HepG2 (cell line): ENCODE results near the gene MED1. TPM values are rescaled to one million over a fixed set of nuclear protein-coding genes. Genes with fewer than 3 reads are reported as not detected.

Experiments used
- AKAP8 ChIP-seq: sonication (generic); formaldehyde crosslinking; IDR thresholded peaks from 2 replicates; pipeline ENCODE4 v1.5.1; 2020; ENCODE audit warnings: mild to moderate bottlenecking, missing genetic modification reagents
- ARID5B ChIP-seq: IDR thresholded peaks from 2 replicates; pipeline ENCODE4 v1.4.0; 2020; ENCODE audit warnings: mild to moderate bottlenecking, missing genetic modification reagents
- FOXO1 ChIP-seq: sonication (generic); formaldehyde crosslinking; IDR thresholded peaks from 2 replicates; pipeline ENCODE4 v1.4.0; 2020; ENCODE audit warnings: missing genetic modification reagents
- HCFC1 ChIP-seq: fragments of 150-350 bp; IDR thresholded peaks from 2 replicates; pipeline ENCODE4 v1.6.1; 2014; ENCODE audit warnings: low read depth, low read length
- HNRNPL ChIP-seq: fragments of 200-400 bp; formaldehyde crosslinking; IDR thresholded peaks from 2 replicates; pipeline ENCODE4 v1.6.1; 2017; ENCODE audit warnings: mild to moderate bottlenecking, low read depth, low read length
- KDM5A ChIP-seq: fragments of 200-600 bp; sonication (generic); IDR thresholded peaks from 2 replicates; pipeline ENCODE4 v1.7.0; 2018; ENCODE audit warnings: antibody characterized with exemption, mild to moderate bottlenecking, low read length, borderline replicate concordance
- MIXL1 ChIP-seq: IDR thresholded peaks from 2 replicates; pipeline ENCODE4 v1.6.1; 2016
- NFIB ChIP-seq: sonication (generic); formaldehyde crosslinking; IDR thresholded peaks from 2 replicates; pipeline ENCODE4 v1.9.0; 2021; ENCODE audit warnings: missing genetic modification reagents, mild to moderate bottlenecking, borderline replicate concordance
- PCBP2 ChIP-seq: fragments of 200-400 bp; formaldehyde crosslinking; optimal IDR thresholded peaks from 2 replicates; pipeline ENCODE3; 2018; ENCODE audit warnings: low read length, low read depth; ENCODE audit not compliant: poor library complexity, severe bottlenecking
- RBM22 ChIP-seq: fragments of 200-400 bp; formaldehyde crosslinking; optimal IDR thresholded peaks from 2 replicates; pipeline ENCODE3; 2017; ENCODE audit warnings: mild to moderate bottlenecking, low read length, moderate library complexity
- SIX1 ChIP-seq: sonication (generic); formaldehyde crosslinking; IDR thresholded peaks from 2 replicates; pipeline ENCODE4 v1.4.0; 2020; ENCODE audit warnings: missing genetic modification reagents, borderline replicate concordance
- ZBTB7B ChIP-seq: sonication (generic); formaldehyde crosslinking; IDR thresholded peaks from 2 replicates; pipeline ENCODE4 v1.4.0; 2020; ENCODE audit warnings: missing genetic modification reagents
- ZFP36L2 ChIP-seq: sonication (generic); formaldehyde crosslinking; IDR thresholded peaks from 2 replicates; pipeline ENCODE4 v1.4.0; 2020; ENCODE audit warnings: missing genetic modification reagents
- ZNF292 ChIP-seq: sonication (generic); formaldehyde crosslinking; IDR thresholded peaks from 2 replicates; pipeline ENCODE4 v1.8.1; 2022; ENCODE audit warnings: mild to moderate bottlenecking, low read depth, missing genetic modification reagents, borderline replicate concordance
- ZNF296 ChIP-seq: sonication (generic); formaldehyde crosslinking; conservative IDR thresholded peaks from 2 replicates; pipeline ENCODE4 v1.5.0; 2020; ENCODE audit warnings: mild to moderate bottlenecking, missing genetic modification reagents
- ZNF3 ChIP-seq: IDR thresholded peaks from 2 replicates; pipeline ENCODE4 v1.7.0; 2017; ENCODE audit warnings: inconsistent platforms
- ZNF367 ChIP-seq: sonication (generic); formaldehyde crosslinking; IDR thresholded peaks from 2 replicates; pipeline ENCODE4 v1.4.0; 2020; ENCODE audit warnings: missing genetic modification reagents, borderline replicate concordance
- ZNF570 ChIP-seq: sonication (generic); formaldehyde crosslinking; IDR thresholded peaks from 2 replicates; pipeline ENCODE4 v1.4.0; 2020; ENCODE audit warnings: mild to moderate bottlenecking, missing genetic modification reagents, borderline replicate concordance
- ZNF644 ChIP-seq: IDR thresholded peaks from 2 replicates; pipeline ENCODE4 v1.6.1; 2016; ENCODE audit warnings: low read depth
- ZNF660 ChIP-seq: sonication (generic); formaldehyde crosslinking; IDR thresholded peaks from 2 replicates; pipeline ENCODE4 v1.5.1; 2020; ENCODE audit warnings: mild to moderate bottlenecking, low read depth, missing genetic modification reagents, borderline replicate concordance
- ZNF749 ChIP-seq: sonication (generic); formaldehyde crosslinking; IDR thresholded peaks from 2 replicates; pipeline ENCODE4 v1.8.0; 2022; ENCODE audit warnings: mild to moderate bottlenecking, missing genetic modification reagents, moderate library complexity, borderline replicate concordance
- ZSCAN9 ChIP-seq: IDR thresholded peaks from 2 replicates; pipeline ENCODE4 v1.6.1; 2016; ENCODE audit warnings: borderline replicate concordance
- polyA plus RNA-seq, 8 experiments: library from polyadenylated mRNA; depleted of rRNA in 3 of 8; stranded (reverse) in 7 of 8; unstranded in 1 of 8; fragments of >200 nt; fragmentation: Illumina TruSeq in 4 of 8; extraction: Trizol in 4 of 8; gene quantifications; 2 replicates each; pipeline versions ENCODE4 v1.2.1 to v1.2.3, GENCODE V29; 2011 to 2016; ENCODE audit warnings: low read depth in 4 of 8, missing spikeins in 1 of 8, mixed read lengths in 1 of 8; ENCODE audit not compliant: insufficient read depth in 1 of 8
- total RNA-seq, 5 experiments: library from RNA; depleted of rRNA; stranded (reverse); fragments of >200 nt; fragmentation: Illumina TruSeq; extraction: Trizol; gene quantifications; 2 replicates each; pipeline ENCODE4 v1.2.3, GENCODE V29; 2016; ENCODE audit warnings: low read depth in 1 of 5
- TF ChIP-seq, protein P1 (sequence below): sonication (generic); formaldehyde crosslinking; IDR thresholded peaks from 2 replicates; pipeline ENCODE4 v1.5.0; 2020; ENCODE audit warnings: missing genetic modification reagents
- TF ChIP-seq, protein P2 (sequence below): sonication (generic); formaldehyde crosslinking; IDR thresholded peaks from 2 replicates; pipeline ENCODE4 v1.8.1; 2023; ENCODE audit warnings: mild to moderate bottlenecking, moderate library complexity, missing genetic modification reagents

The MED1 gene
- total and polyA plus RNA-seq, 2 of the 13 experiments (the other 11 are each of a cell fraction or from before 2014, with no cell fraction given): 37.5 to 40.1 TPM

- TF ChIP-seq, protein P1, sequence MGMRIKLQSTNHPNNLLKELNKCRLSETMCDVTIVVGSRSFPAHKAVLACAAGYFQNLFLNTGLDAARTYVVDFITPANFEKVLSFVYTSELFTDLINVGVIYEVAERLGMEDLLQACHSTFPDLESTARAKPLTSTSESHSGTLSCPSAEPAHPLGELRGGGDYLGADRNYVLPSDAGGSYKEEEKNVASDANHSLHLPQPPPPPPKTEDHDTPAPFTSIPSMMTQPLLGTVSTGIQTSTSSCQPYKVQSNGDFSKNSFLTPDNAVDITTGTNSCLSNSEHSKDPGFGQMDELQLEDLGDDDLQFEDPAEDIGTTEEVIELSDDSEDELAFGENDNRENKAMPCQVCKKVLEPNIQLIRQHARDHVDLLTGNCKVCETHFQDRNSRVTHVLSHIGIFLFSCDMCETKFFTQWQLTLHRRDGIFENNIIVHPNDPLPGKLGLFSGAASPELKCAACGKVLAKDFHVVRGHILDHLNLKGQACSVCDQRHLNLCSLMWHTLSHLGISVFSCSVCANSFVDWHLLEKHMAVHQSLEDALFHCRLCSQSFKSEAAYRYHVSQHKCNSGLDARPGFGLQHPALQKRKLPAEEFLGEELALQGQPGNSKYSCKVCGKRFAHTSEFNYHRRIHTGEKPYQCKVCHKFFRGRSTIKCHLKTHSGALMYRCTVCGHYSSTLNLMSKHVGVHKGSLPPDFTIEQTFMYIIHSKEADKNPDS (CRISPR knock-in tag): peak; percentile 74
- no peak for TF ChIP-seq ZNF3 (CRISPR knock-in tag)
- no peak; the same call in 1 of the 2 replicates for TF ChIP-seq SIX1 (CRISPR knock-in tag)
- TF ChIP-seq ZNF570 (CRISPR knock-in tag): no peak
- TF ChIP-seq RBM22: peak; percentile 84
- TF ChIP-seq HNRNPL: no peak; the same call in 1 of the 2 replicates
- TF ChIP-seq ZNF660 (CRISPR knock-in tag): no peak
- TF ChIP-seq ZSCAN9 (CRISPR knock-in tag): 0 out of 2 replicates have a peak, but pooled peaks have one; percentile 2
- TF ChIP-seq ZNF644 (CRISPR knock-in tag): no peak
- peak; percentile 35 for TF ChIP-seq PCBP2
- TF ChIP-seq ZBTB7B (CRISPR knock-in tag): peak; percentile 48; the same call in 1 of the 2 replicates
- TF ChIP-seq ZNF292 (CRISPR knock-in tag): no peak; the same call in 1 of the 2 replicates
- peak; percentile 93; the same call in 1 of the 2 replicates for TF ChIP-seq KDM5A
- TF ChIP-seq ARID5B (CRISPR knock-in tag): peak; percentile 49
- TF ChIP-seq, protein P2, sequence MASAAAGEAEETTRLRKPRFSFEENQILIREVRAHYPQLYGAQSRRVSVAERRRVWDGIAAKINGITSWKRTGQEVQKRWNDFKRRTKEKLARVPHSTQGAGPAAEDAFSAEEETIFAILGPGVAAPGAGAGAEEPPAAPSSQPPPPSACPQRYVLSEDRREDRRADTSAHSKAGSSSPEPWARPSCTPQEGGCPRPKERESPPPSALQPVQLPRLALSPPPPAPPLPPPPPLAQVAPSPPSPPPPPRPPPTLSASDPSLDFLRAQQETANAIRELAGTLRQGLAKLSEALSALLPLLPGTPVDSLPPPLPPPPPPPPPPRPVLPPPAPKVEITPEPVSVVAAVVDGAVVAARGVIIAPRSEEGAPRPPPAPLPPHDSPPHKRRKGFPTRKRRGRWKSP (CRISPR knock-in tag): peak; percentile 53; the same call in 1 of the 2 replicates
- 0 out of 2 replicates have a peak, but pooled peaks have one; percentile 17 for TF ChIP-seq AKAP8 (CRISPR knock-in tag)
- peak; percentile 75; the same call in 1 of the 2 replicates for TF ChIP-seq ZNF367 (CRISPR knock-in tag)
- peak; percentile 96 for TF ChIP-seq ZNF749 (CRISPR knock-in tag)
- TF ChIP-seq MIXL1 (CRISPR knock-in tag): peak; percentile 92
- TF ChIP-seq ZFP36L2: no peak
- TF ChIP-seq FOXO1: peak; percentile 64; the same call in 1 of the 2 replicates
- TF ChIP-seq HCFC1: peak; percentile 67
- TF ChIP-seq NFIB (CRISPR knock-in tag): no peak
- TF ChIP-seq ZNF296 (CRISPR knock-in tag): peak; percentile 75; the same call in 1 of the 2 replicates
Measured at GRCh38 chr17:39461113-39461925, 10.3 kb upstream of the MED1 start, which contains the start of gene CDK12 (continued).
